H1 (cell line): ENCODE data around the gene CACNA1C. TPM values are rescaled to one million over a fixed set of nuclear protein-coding genes. Genes with fewer than 3 reads are reported as not detected.

Experiments used
- CTCF ChIA-PET: fragments of 300-600 bp; sonication (Branson Sonifier 250); formaldehyde crosslinking; loops from one replicate; lab custom pipeline; 2021; ENCODE audit not compliant: partially characterized antibody; lab: Charles Lee
- POLR2A ChIA-PET: fragments of 300-600 bp; sonication (Branson Sonifier 250); formaldehyde crosslinking; loops from one replicate; lab custom pipeline; 2021; ENCODE audit warnings: inconsistent platforms; ENCODE audit not compliant: partially characterized antibody; lab: Charles Lee
- DNase-seq, 2 experiments: peaks; one replicate each; pipeline versions ENCODE4 v3.0.0 to v3.0.0-alpha.2; 2010 to 2022; ENCODE audit warnings: low spot score in 2 of 2, low read depth in 1 of 2, mixed read lengths in 1 of 2
- FAIRE-seq: peaks from 2 replicates; lab custom pipeline; 2011; peaks lifted over from hg19 to GRCh38; lab: Jason Lieb, UNC
- H2AFZ ChIP-seq: 2 replicates; pipeline ENCODE4 v1.8.1; 2012; ENCODE audit warnings: low read length, inconsistent platforms
- H2AK5ac ChIP-seq: 2 replicates; pipeline ENCODE4 v1.6.1; 2013; ENCODE audit warnings: low read depth, low read length
- H2BK120ac ChIP-seq: replicated peaks from 2 replicates; pipeline ENCODE3; 2013; ENCODE audit warnings: low read depth, low read length, inconsistent platforms
- H2BK12ac ChIP-seq: 2 replicates; pipeline ENCODE4 v1.6.1; 2013; ENCODE audit warnings: low read depth, low read length
- H2BK15ac ChIP-seq: 2 replicates; pipeline ENCODE4 v1.6.1; 2013; ENCODE audit warnings: low read length
- H2BK20ac ChIP-seq: 2 replicates; pipeline ENCODE4 v1.6.1; 2013; ENCODE audit warnings: low read length
- H2BK5ac ChIP-seq: 2 replicates; pipeline ENCODE4 v1.6.1; 2013; ENCODE audit warnings: low read depth, low read length
- H3K14ac ChIP-seq: 2 replicates; pipeline ENCODE4 v1.6.1; 2013; ENCODE audit warnings: inconsistent platforms; ENCODE audit not compliant: insufficient read length
- H3K18ac ChIP-seq: 2 replicates; pipeline ENCODE4 v1.6.1; 2013; ENCODE audit warnings: low read length; ENCODE audit errors: extremely low read depth
- H3K23ac ChIP-seq: 2 replicates; pipeline ENCODE4 v1.6.1; 2013; ENCODE audit warnings: inconsistent platforms; ENCODE audit not compliant: insufficient read length
- H3K23me2 ChIP-seq: 2 replicates; pipeline ENCODE4 v1.6.1; 2013; ENCODE audit warnings: low read depth, low read length
- H3K27ac ChIP-seq: 2 replicates; pipeline ENCODE4 v1.6.1; 2011; ENCODE audit warnings: low read depth, low read length, inconsistent platforms
- H3K27me3 ChIP-seq, 4 experiments: replicated peaks in 1 of 4; 1 replicate in 1 of 4; 2 replicates in 3 of 4; pipeline versions ENCODE4 v1.6.1 to v1.8.1; 2011 to 2013; ENCODE audit warnings: low read length in 3 of 4, mild to moderate bottlenecking in 3 of 4, inconsistent platforms in 2 of 4, mixed read lengths in 2 of 4, moderate library complexity in 1 of 4; ENCODE audit not compliant: control insufficient read depth in 3 of 4, insufficient read depth in 3 of 4; ENCODE audit errors: extremely low read depth in 1 of 4
- H3K36me3 ChIP-seq, 4 experiments: 2 replicates each; pipeline versions ENCODE4 v1.6.1 to v1.8.1; 2011 to 2013; ENCODE audit warnings: mild to moderate bottlenecking in 4 of 4, low read length in 3 of 4, moderate library complexity in 2 of 4, control low read depth in 1 of 4, inconsistent platforms in 1 of 4; ENCODE audit not compliant: insufficient read depth in 4 of 4, control insufficient read depth in 2 of 4
- H3K4ac ChIP-seq: replicated peaks from 2 replicates; pipeline ENCODE3; 2013; ENCODE audit warnings: low read length, low read depth, mixed read lengths, inconsistent platforms; ENCODE audit not compliant: insufficient read length
- H3K4me1 ChIP-seq, 4 experiments: replicated peaks in 1 of 4; 1 replicate in 1 of 4; 2 replicates in 3 of 4; pipeline versions ENCODE4 v1.6.1 to v1.8.1; 2011 to 2013; ENCODE audit warnings: low read length in 3 of 4, inconsistent platforms in 2 of 4, mixed read lengths in 1 of 4; ENCODE audit not compliant: insufficient read depth in 4 of 4, control insufficient read depth in 3 of 4
- H3K4me2 ChIP-seq, 2 experiments: 2 replicates each; pipeline versions ENCODE4 v1.6.1 to v1.8.1; 2011 to 2013; ENCODE audit warnings: low read depth in 2 of 2, low read length in 2 of 2, control low read depth in 1 of 2, inconsistent platforms in 1 of 2, mild to moderate bottlenecking in 1 of 2; ENCODE audit not compliant: insufficient read depth in 1 of 2
- H3K4me3 ChIP-seq, 4 experiments: fragments of 200-600, 300-600 bp in 1 of 4; sonication (generic), shearing (Covaris generic), sonication (Bioruptor Twin) in 1 of 4; 2 replicates each; pipeline versions ENCODE4 v1.5.1 to v1.8.1; 2011 to 2016; ENCODE audit warnings: low read length in 4 of 4, low read depth in 3 of 4, control low read depth in 2 of 4, inconsistent platforms in 2 of 4, mild to moderate bottlenecking in 2 of 4, mixed read lengths in 1 of 4, moderate library complexity in 1 of 4; ENCODE audit not compliant: insufficient read depth in 2 of 4; ENCODE audit errors: extremely low read depth in 1 of 4
- H3K56ac ChIP-seq: replicated peaks from 2 replicates; pipeline ENCODE3; 2013; ENCODE audit warnings: low read depth, mild to moderate bottlenecking, mixed read lengths, low read length, inconsistent platforms; ENCODE audit not compliant: insufficient read length
- H3K79me1 ChIP-seq: 2 replicates; pipeline ENCODE4 v1.6.1; 2013; ENCODE audit warnings: low read depth, low read length, control low read depth
- H3K79me2 ChIP-seq, 2 experiments: 2 replicates each; pipeline versions ENCODE4 v1.6.1 to v1.8.1; 2012 to 2013; ENCODE audit warnings: low read length in 2 of 2, mild to moderate bottlenecking in 2 of 2, inconsistent platforms in 1 of 2; ENCODE audit not compliant: insufficient read depth in 2 of 2, control insufficient read depth in 1 of 2
- H3K9ac ChIP-seq, 4 experiments: replicated peaks in 1 of 4; 1 replicate in 1 of 4; 2 replicates in 3 of 4; pipeline versions ENCODE4 v1.6.1 to v1.8.1; 2011 to 2013; ENCODE audit warnings: low read depth in 3 of 4, low read length in 3 of 4, control low read depth in 2 of 4, mild to moderate bottlenecking in 2 of 4, moderate library complexity in 2 of 4, inconsistent platforms in 1 of 4; ENCODE audit errors: extremely low read depth in 1 of 4
- H3K9me3 ChIP-seq, 2 experiments: 2 replicates each; pipeline versions ENCODE4 v1.6.1 to v1.8.1; 2012 to 2013; ENCODE audit warnings: mild to moderate bottlenecking in 2 of 2, moderate library complexity in 2 of 2, control low read depth in 1 of 2, inconsistent platforms in 1 of 2, low read depth in 1 of 2, low read length in 1 of 2, mixed read lengths in 1 of 2; ENCODE audit not compliant: insufficient read depth in 2 of 2
- H4K20me1 ChIP-seq, 2 experiments: replicated peaks in 1 of 2; 2 replicates each; pipeline versions ENCODE3 to v1.8.1; 2011 to 2013; ENCODE audit warnings: inconsistent platforms in 2 of 2, low read length in 2 of 2, mild to moderate bottlenecking in 1 of 2; ENCODE audit not compliant: insufficient read depth in 2 of 2, control insufficient read depth in 1 of 2
- H4K5ac ChIP-seq: 2 replicates; pipeline ENCODE4 v1.6.1; 2013; ENCODE audit warnings: low read length, low read depth, mixed read lengths, inconsistent platforms; ENCODE audit not compliant: insufficient read length
- H4K8ac ChIP-seq: 2 replicates; pipeline ENCODE4 v1.8.0; 2013; ENCODE audit warnings: mild to moderate bottlenecking, moderate library complexity, low read length, inconsistent platforms; ENCODE audit not compliant: insufficient read depth; ENCODE audit errors: extremely low read depth
- H4K91ac ChIP-seq: replicated peaks from 2 replicates; pipeline ENCODE3; 2013; ENCODE audit warnings: low read length, mixed read lengths, inconsistent platforms; ENCODE audit not compliant: insufficient read length
- CBX5 ChIP-seq: fragments of 300-800, 300-1000 bp; sonication (generic); IDR thresholded peaks from 2 replicates; pipeline ENCODE4 v1.7.1; 2016; ENCODE audit warnings: antibody characterized with exemption, low read length, low read depth
- CHD1 ChIP-seq: IDR thresholded peaks from 2 replicates; pipeline ENCODE4 v1.6.1; 2012; ENCODE audit warnings: low read depth, low read length, improper control_type of control experiment
- CHD2 ChIP-seq: IDR thresholded peaks from 2 replicates; pipeline ENCODE4 v1.6.1; 2012; ENCODE audit warnings: low read length, improper control_type of control experiment
- KDM1A ChIP-seq: fragments of 200-600, 300-600 bp; sonication (generic); IDR thresholded peaks from 2 replicates; pipeline ENCODE4 v1.7.1; 2016; ENCODE audit warnings: mild to moderate bottlenecking, low read length, borderline replicate concordance
- PHF8 ChIP-seq: fragments of 200-600 bp; sonication (generic); conservative IDR thresholded peaks from 2 replicates; pipeline ENCODE4 v1.7.1; 2012; ENCODE audit warnings: low read depth, mild to moderate bottlenecking, inconsistent platforms, low read length, moderate library complexity
- POLR2A ChIP-seq, 2 experiments: IDR thresholded peaks; 1 replicate in 1 of 2; 2 replicates in 1 of 2; pipeline ENCODE4 v1.6.1; 2011; ENCODE audit warnings: low read depth in 2 of 2, low read length in 2 of 2, mild to moderate bottlenecking in 2 of 2; ENCODE audit errors: control extremely low read depth in 1 of 2
- POLR2AphosphoS5 ChIP-seq: IDR thresholded peaks from 2 replicates; pipeline ENCODE4 v1.6.1; 2011; ENCODE audit warnings: low read depth, low read length
- RAD21 ChIP-seq, 2 experiments: IDR thresholded peaks in 1 of 2; conservative IDR thresholded peaks in 1 of 2; 2 replicates each; pipeline ENCODE4 v1.6.1; 2011; ENCODE audit warnings: low read depth in 2 of 2, low read length in 2 of 2, improper control_type of control experiment in 1 of 2, inconsistent platforms in 1 of 2, mild to moderate bottlenecking in 1 of 2, moderate library complexity in 1 of 2
- RBBP5 ChIP-seq: IDR thresholded peaks from 2 replicates; pipeline ENCODE4 v1.7.1; 2012; ENCODE audit warnings: low read depth, mild to moderate bottlenecking, inconsistent platforms, low read length, moderate library complexity, borderline replicate concordance
- RNF2 ChIP-seq: fragments of 200-900, 300-1000 bp; sonication (generic); IDR thresholded peaks from 2 replicates; pipeline ENCODE4 v1.7.1; 2016; ENCODE audit warnings: borderline replicate concordance, low read depth, mild to moderate bottlenecking, antibody characterized with exemption, low read length; ENCODE audit not compliant: poor library complexity, severe bottlenecking; ENCODE audit errors: missing control alignments
- SAP30 ChIP-seq: fragments of 300-600 bp; sonication (generic); IDR thresholded peaks from 2 replicates; pipeline ENCODE4 v1.7.1; 2012; ENCODE audit warnings: low read length, moderate library complexity, mild to moderate bottlenecking, inconsistent platforms; ENCODE audit not compliant: insufficient read depth, insufficient replicate concordance
- SIRT6 ChIP-seq: IDR thresholded peaks from one replicate; pipeline ENCODE4 v1.7.1; 2012; ENCODE audit warnings: low read length, inconsistent platforms
- SRF ChIP-seq: IDR thresholded peaks from 2 replicates; pipeline ENCODE4 v1.6.1; 2011; ENCODE audit warnings: mild to moderate bottlenecking, low read depth, low read length, moderate library complexity
- TAF7 ChIP-seq: optimal IDR thresholded peaks from 2 replicates; pipeline ENCODE3; 2011; ENCODE audit warnings: low read depth, mild to moderate bottlenecking, inconsistent platforms, low read length, moderate library complexity, borderline replicate concordance
- TEAD4 ChIP-seq: IDR thresholded peaks from 2 replicates; pipeline ENCODE4 v1.6.1; 2012; ENCODE audit warnings: low read depth, low read length, inconsistent platforms, mixed read lengths
- WGBS, 2 experiments: shearing (Covaris generic) in 1 of 2; methylation state at CpG; one replicate each; pipeline versions ENCODE4 v1.1.6 to v1.1.7; 2013 to 2015; ENCODE audit warnings: low lambda C conversion rate in 2 of 2, mixed read lengths in 2 of 2, inconsistent platforms in 1 of 2, low coverage in 1 of 2, missing lambda C conversion rate in 1 of 2; ENCODE audit not compliant: insufficient replicate concordance in 2 of 2, insufficient coverage in 1 of 2, insufficient read length in 1 of 2; ENCODE audit errors: extremely low coverage in 1 of 2, missing lambda C conversion rate in 1 of 2; 5-methylcytosine and 5-hydroxymethylcytosine counted together
- polyA plus RNA-seq, 7 experiments: library from polyadenylated mRNA; depleted of rRNA in 3 of 7; stranded (reverse) in 5 of 7; unstranded in 2 of 7; fragments of >200 nt in 5 of 7; fragments of 200-250 nt in 2 of 7; gene quantifications; 1 replicate in 5 of 7; 2 replicates in 1 of 7; 4 replicates in 1 of 7; pipeline versions ENCODE4 v1.2.1 to v1.2.3, GENCODE V29; 2011 to 2013; ENCODE audit warnings: missing spikeins in 2 of 7, mixed read lengths in 2 of 7
- total RNA-seq: library from RNA; stranded (reverse); fragmentation: NEBNext Ultra II Directional; extraction: Animal tissue kit (Norgen Biotek cat#: 25700); gene quantifications from 2 replicates; pipeline ENCODE4 v1.2.1, GENCODE V29; 2021

CACNA1C gene
- total and polyA plus RNA-seq, 2 of the 8 experiments (the other 6 are each of a cell fraction or from before 2014, with no cell fraction given), result 1.3 TPM

- Histone ChIP-seq H3K79me1 (no peaks in the 10 kb centered on the region), H3K18ac (no peak overlapping the region), H2BK12ac (no peak overlapping the region), H3K23me2 (no peaks in the 10 kb centered on the region), H3K27ac (no peak overlapping the region), H2BK15ac (no peak overlapping the region), H2BK5ac (no peak overlapping the region), H3K9ac (no peak overlapping the region), H3K23ac (no peak overlapping the region), H3K4me3 (no peak overlapping the region), H3K9me3 (no peaks in the 10 kb centered on the region), H4K8ac (no peak overlapping the region), H2AFZ (no peak overlapping the region), H3K27me3 (no peaks in the 10 kb centered on the region), H2AK5ac (no peak overlapping the region), H3K36me3 (no peaks in the 10 kb centered on the region), H4K91ac (no peak overlapping the region), H3K56ac (no peak overlapping the region), H3K14ac (no peak overlapping the region), H4K5ac (no peak overlapping the region), H4K20me1 (no peaks in the 10 kb centered on the region), H2BK20ac (no peak overlapping the region), H3K4me1 (peaks cover 4 to 10% (median 8%) of the 10 kb centered on the region in 4 experiments; a peak in 6 of 7 replicates), H3K79me2 (no peaks in the 10 kb centered on the region), H3K4ac (no peak overlapping the region), H3K4me2 (no peak overlapping the region), H2BK120ac (no peak overlapping the region)
- DNase-seq, result no peak
- no peak for FAIRE-seq
- POLR2A ChIA-PET, result no interaction called here
- CTCF ChIA-PET, result interaction anchor here (0.8 to 5.6 kb wide), 4 partner anchors 13 to 202 kb away, joined by 3 to 50 read pairs (median 8); no protein-coding TSS in a partner anchor
- WGBS, 2 experiments, result 88% methylated on average over 2 of the region's 2 CpGs; no CpG with 5 or more reads in 1 of the 2 experiments
- no peak for TF ChIP-seq SRF
- TF ChIP-seq CBX5, result no peak
- no peak for TF ChIP-seq KDM1A
- no peak for TF ChIP-seq TAF7
- TF ChIP-seq POLR2AphosphoS5, result no peak
- no peak for TF ChIP-seq CHD2
- TF ChIP-seq POLR2A (IDR thresholded peaks at IDR 0.05; ENCODE audit: control extremely low read depth in 1 of 2, low read depth in 2 of 2, low read length in 2 of 2), result no peak
- no peak for TF ChIP-seq SAP30
- TF ChIP-seq CHD1, result no peak
- no peak for TF ChIP-seq RBBP5
- TF ChIP-seq SIRT6, result no peak
- TF ChIP-seq RNF2, result no peak
- TF ChIP-seq RAD21 (IDR thresholded peaks at IDR 0.05 in 1 of 2, conservative IDR thresholded peaks at IDR 0.05 in 1 of 2; ENCODE audit: low read depth in 2 of 2, low read length in 2 of 2), result no peak
- no peak for TF ChIP-seq PHF8
- TF ChIP-seq TEAD4, result no peak
Measured at GRCh38 chr12:2380946-2381345, 328.2 kb downstream of the CACNA1C start.
